Endothelial cell of umbilical vein (primary cell): Measurements from ENCODE around the gene CTBP2.

ENCODE experiments used
- EZH2 ChIP-seq: IDR thresholded peaks from 2 replicates; pipeline ENCODE4 v1.6.1; 2012; ENCODE audit warnings: borderline replicate concordance, low read depth, mild to moderate bottlenecking, moderate library complexity, low read length, inconsistent platforms; ENCODE audit not compliant: severe bottlenecking
- TF ChIP-seq, protein P1 (sequence below), 2 donors: IDR thresholded peaks; 1 replicate in 1 of 2; 2 replicates in 1 of 2; pipeline ENCODE4 v1.5.1; 2011; ENCODE audit warnings: low read length in 2 of 2, mild to moderate bottlenecking in 2 of 2, moderate library complexity in 2 of 2, control low read depth in 1 of 2, inconsistent platforms in 1 of 2, low read depth in 1 of 2; ENCODE audit not compliant: insufficient read depth in 1 of 2; ENCODE audit errors: extremely low read depth in 1 of 2

DNA sequence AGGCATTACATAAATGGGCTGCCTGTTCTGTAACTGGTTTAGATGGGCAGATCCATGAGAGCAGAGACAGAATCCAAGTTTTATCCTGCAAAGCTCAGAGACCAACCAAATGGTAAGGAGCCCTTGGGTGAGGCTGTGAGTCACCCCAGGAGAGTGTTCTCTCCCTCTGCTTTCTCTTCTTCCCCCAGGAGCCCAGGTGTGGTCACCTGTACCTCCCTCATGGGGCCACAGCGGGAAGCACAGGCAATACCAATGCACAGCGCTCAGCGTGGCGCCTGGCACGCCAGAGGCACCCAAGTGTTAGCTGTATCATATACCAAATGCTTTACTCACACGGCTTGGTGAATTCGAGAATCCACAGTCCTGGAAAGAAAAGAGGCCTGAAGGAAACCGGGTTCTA, 39.4 kb downstream of the CTBP2 start:
- no peak for TF ChIP-seq EZH2
- TF ChIP-seq, protein P1, sequence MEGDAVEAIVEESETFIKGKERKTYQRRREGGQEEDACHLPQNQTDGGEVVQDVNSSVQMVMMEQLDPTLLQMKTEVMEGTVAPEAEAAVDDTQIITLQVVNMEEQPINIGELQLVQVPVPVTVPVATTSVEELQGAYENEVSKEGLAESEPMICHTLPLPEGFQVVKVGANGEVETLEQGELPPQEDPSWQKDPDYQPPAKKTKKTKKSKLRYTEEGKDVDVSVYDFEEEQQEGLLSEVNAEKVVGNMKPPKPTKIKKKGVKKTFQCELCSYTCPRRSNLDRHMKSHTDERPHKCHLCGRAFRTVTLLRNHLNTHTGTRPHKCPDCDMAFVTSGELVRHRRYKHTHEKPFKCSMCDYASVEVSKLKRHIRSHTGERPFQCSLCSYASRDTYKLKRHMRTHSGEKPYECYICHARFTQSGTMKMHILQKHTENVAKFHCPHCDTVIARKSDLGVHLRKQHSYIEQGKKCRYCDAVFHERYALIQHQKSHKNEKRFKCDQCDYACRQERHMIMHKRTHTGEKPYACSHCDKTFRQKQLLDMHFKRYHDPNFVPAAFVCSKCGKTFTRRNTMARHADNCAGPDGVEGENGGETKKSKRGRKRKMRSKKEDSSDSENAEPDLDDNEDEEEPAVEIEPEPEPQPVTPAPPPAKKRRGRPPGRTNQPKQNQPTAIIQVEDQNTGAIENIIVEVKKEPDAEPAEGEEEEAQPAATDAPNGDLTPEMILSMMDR (IDR thresholded peaks at IDR 0.05; ENCODE audit: extremely low read depth in 1 of 2, insufficient read depth in 1 of 2, low read depth in 1 of 2, low read length in 2 of 2) = no peak
